HEK293 (cell line): ENCODE measurements around the gene CREG2.

Source experiments
- CTCF ChIA-PET: fragments of 350-600 bp; formaldehyde crosslinking; extraction: SDS; loops from one replicate; lab custom pipeline; 2021; ENCODE audit warnings: antibody characterized with exemption; lab: Yijun Ruan, JAX
- POLR2A ChIA-PET: fragments of 300-600 bp; formaldehyde crosslinking; extraction: SDS; loops from one replicate; lab custom pipeline; 2020; ENCODE audit warnings: antibody characterized with exemption, inconsistent platforms; lab: Yijun Ruan, JAX
- H3K27ac ChIP-seq: fragments of 200-500 bp; sonication (Bioruptor generic); 2 replicates; pipeline ENCODE4 v1.5.1; 2014; ENCODE audit warnings: low read depth, low read length, control low read depth, inconsistent platforms; ENCODE audit errors: extremely low read depth
- H3K36me3 ChIP-seq, 2 experiments: fragments of 200-500 bp in 1 of 2; sonication (Bioruptor generic) in 1 of 2; 1 replicate in 1 of 2; 2 replicates in 1 of 2; pipeline ENCODE4 v1.5.1; 2014 to 2017; ENCODE audit warnings: inconsistent platforms in 2 of 2, low read length in 2 of 2; ENCODE audit not compliant: control insufficient read depth in 2 of 2, insufficient read depth in 1 of 2
- H3K4me1 ChIP-seq: fragments of 200-500 bp; sonication (Bioruptor generic); 2 replicates; pipeline ENCODE4 v1.5.1; 2014; ENCODE audit warnings: mild to moderate bottlenecking, low read length, inconsistent platforms; ENCODE audit not compliant: control insufficient read depth, insufficient read depth
- H3K4me3 ChIP-seq: 2 replicates; pipeline ENCODE4 v1.5.1; 2011; ENCODE audit warnings: low read depth, mild to moderate bottlenecking, control low read depth, low read length, moderate library complexity
- H3K9me3 ChIP-seq: fragments of 200-500 bp; sonication (Bioruptor generic); 2 replicates; pipeline ENCODE4 v1.5.1; 2014; ENCODE audit warnings: low read depth, low read length, inconsistent platforms; ENCODE audit not compliant: control insufficient read depth, insufficient read depth
- EGR2 ChIP-seq: fragments of 450-650 bp; formaldehyde crosslinking; IDR thresholded peaks from 2 replicates; pipeline ENCODE4 v1.5.1; 2016; ENCODE audit warnings: low read depth, missing biosample characterization, missing genetic modification characterization
- GLI2 ChIP-seq: fragments of 450-650 bp; formaldehyde crosslinking; IDR thresholded peaks from 2 replicates; pipeline ENCODE4; 2017; ENCODE audit warnings: missing biosample characterization, missing genetic modification characterization, low read depth, borderline replicate concordance
- HIC1 ChIP-seq: fragments of 450-650 bp; formaldehyde crosslinking; IDR thresholded peaks from 2 replicates; pipeline ENCODE4 v1.5.1; 2016; ENCODE audit warnings: missing biosample characterization, missing genetic modification characterization
- HOXA7 ChIP-seq: sonication (generic); formaldehyde crosslinking; IDR thresholded peaks from 2 replicates; pipeline ENCODE4 v1.8.1; 2022; ENCODE audit warnings: missing genetic modification reagents, borderline replicate concordance
- PATZ1 ChIP-seq: fragments of 450-650 bp; formaldehyde crosslinking; IDR thresholded peaks from 2 replicates; pipeline ENCODE4 v1.5.1; 2016; ENCODE audit warnings: missing biosample characterization, missing genetic modification characterization
- PRDM2 ChIP-seq: fragments of 450-650 bp; formaldehyde crosslinking; IDR thresholded peaks from 2 replicates; pipeline ENCODE4 v1.5.1; 2016; ENCODE audit warnings: missing biosample characterization, missing genetic modification characterization, borderline replicate concordance
- REST ChIP-seq: fragments of 450-650 bp; formaldehyde crosslinking; IDR thresholded peaks from 2 replicates; pipeline ENCODE4 v1.5.1; 2016; ENCODE audit warnings: missing biosample characterization, missing genetic modification characterization
- ZFHX2 ChIP-seq: fragments of 450-650 bp; formaldehyde crosslinking; conservative IDR thresholded peaks from 2 replicates; pipeline ENCODE4 v1.5.1; 2016; ENCODE audit warnings: missing biosample characterization, missing genetic modification characterization
- ZNF132 ChIP-seq: fragments of 450-650 bp; formaldehyde crosslinking; IDR thresholded peaks from 2 replicates; pipeline ENCODE4 v1.5.1; 2017; ENCODE audit warnings: missing biosample characterization, missing genetic modification characterization, borderline replicate concordance
- ZNF280C ChIP-seq: fragments of 450-650 bp; formaldehyde crosslinking; IDR thresholded peaks from 2 replicates; pipeline ENCODE4 v1.5.1; 2016; ENCODE audit warnings: missing biosample characterization, missing genetic modification characterization
- ZNF292 ChIP-seq: fragments of 450-650 bp; formaldehyde crosslinking; IDR thresholded peaks from 2 replicates; pipeline ENCODE4 v1.5.1; 2016; ENCODE audit warnings: low read depth, missing biosample characterization, missing genetic modification characterization, borderline replicate concordance
- ZNF580 ChIP-seq: fragments of 450-650 bp; formaldehyde crosslinking; IDR thresholded peaks from 2 replicates; pipeline ENCODE4 v1.5.1; 2016; ENCODE audit warnings: missing biosample characterization, missing genetic modification characterization
- ZNF585B ChIP-seq: fragments of 450-650 bp; formaldehyde crosslinking; IDR thresholded peaks from 2 replicates; pipeline ENCODE4 v1.5.1; 2016; ENCODE audit warnings: missing biosample characterization, missing genetic modification characterization
- ZNF670 ChIP-seq: fragments of 450-650 bp; formaldehyde crosslinking; IDR thresholded peaks from 2 replicates; pipeline ENCODE4 v1.5.1; 2016; ENCODE audit warnings: missing biosample characterization, missing genetic modification characterization, low read depth

Gene CREG2

DNA sequence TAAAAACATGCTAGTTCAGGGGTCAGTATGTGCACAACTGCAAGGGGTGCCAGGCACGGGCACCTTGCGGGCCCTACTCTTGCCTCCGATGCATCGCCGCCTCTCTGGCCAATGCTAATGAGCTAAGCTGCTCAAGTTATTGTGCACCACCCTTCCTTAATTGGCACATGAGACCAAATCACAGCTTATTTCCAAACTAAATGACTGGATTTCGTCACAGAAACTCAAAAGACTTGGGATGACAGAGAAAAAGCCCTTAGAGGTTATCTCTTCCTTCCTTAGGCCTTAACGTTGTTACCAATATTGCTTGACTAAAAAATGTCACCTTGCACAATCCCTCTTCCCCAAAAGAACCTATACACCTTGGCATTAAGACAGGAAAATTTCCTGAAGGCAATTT is 86.5 kb downstream of the CREG2 start (continued):
- TF ChIP-seq REST (tag by site-specific recombination) (no peak), ZNF292 (tag by site-specific recombination) (no peak)

DNA sequence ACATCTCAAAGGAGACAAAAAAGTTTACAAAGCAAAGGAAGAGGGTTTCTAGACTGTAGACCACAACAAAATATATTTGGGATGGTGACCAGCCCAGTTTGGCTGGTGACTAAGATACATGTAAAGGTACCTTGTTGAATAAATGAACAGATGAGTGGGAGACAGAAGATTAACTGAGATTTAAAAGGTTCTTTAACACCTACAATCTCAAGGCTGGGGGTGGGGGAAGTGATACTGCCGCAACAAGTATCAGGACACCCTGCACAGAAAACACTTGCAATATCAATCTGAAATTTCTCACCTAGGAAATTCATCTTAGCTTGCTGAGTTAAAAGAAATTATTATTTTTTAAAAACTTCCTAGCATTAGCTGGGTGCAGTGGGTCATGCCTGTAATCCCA is 87.1 kb downstream of the CREG2 start:
- Histone ChIP-seq H3K4me3 (no peak overlapping the region), H3K36me3 (peaks cover 0 to 17% of the 10 kb centered on the region in 2 experiments; a peak in 2 of 3 replicates)

GRCh38 chr2:101299604-101300003 is 87.7 kb downstream of the CREG2 start:
- Histone ChIP-seq H3K4me3 (no peak overlapping the region), H3K4me1 (no peaks in the 10 kb centered on the region), H3K9me3 (no peaks in the 10 kb centered on the region), H3K27ac (no peak overlapping the region), H3K36me3 (peaks cover 0 to 20% of the 10 kb centered on the region in 2 experiments; a peak in 2 of 3 replicates)
- POLR2A ChIA-PET, result interaction anchor here (1.5 to 2.0 kb wide), 2 partner anchors 9 to 47 kb away, joined by 4 to 10 read pairs; partner anchors contain the start of genes CNOT11 and RNF149
- CTCF ChIA-PET, result interaction anchor here (0.7 kb wide), 1 partner anchor 88 kb away, joined by 3 read pairs; no protein-coding TSS in a partner anchor
- TF ChIP-seq GLI2 (tag by site-specific recombination) (no peak), PRDM2 (tag by site-specific recombination) (no peak), ZNF132 (tag by site-specific recombination) (no peak), ZNF670 (tag by site-specific recombination) (no peak), ZNF280C (tag by site-specific recombination) (no peak), ZNF585B (no peak), HOXA7 (CRISPR knock-in tag) (no peak), HIC1 (tag by site-specific recombination) (no peak), ZNF580 (tag by site-specific recombination) (no peak), PATZ1 (tag by site-specific recombination) (no peak)

More for the DNA sequence above, 87.1 kb downstream of the CREG2 start:
- Histone ChIP-seq H3K27ac (no peak overlapping the region), H3K4me1 (no peaks in the 10 kb centered on the region), H3K9me3 (no peaks in the 10 kb centered on the region)
- CTCF ChIA-PET, result no interaction called here
- 0 out of 2 replicates have a peak, but pooled peaks have one; percentile 26 for TF ChIP-seq ZFHX2 (tag by site-specific recombination)
- no peak for TF ChIP-seq ZNF580 (tag by site-specific recombination)
- 0 out of 2 replicates have a peak, but pooled peaks have one; percentile 15 for TF ChIP-seq EGR2 (tag by site-specific recombination)
- POLR2A ChIA-PET, result interaction anchor here (0.6 kb wide), 1 partner anchor 10 kb away, joined by 3 read pairs; no protein-coding TSS in a partner anchor
